WTC11 (cell line): ENCODE data around the gene KCNMB4. TPM values are rescaled to one million over a fixed set of nuclear protein-coding genes. Genes with fewer than 3 reads are reported as not detected.

ENCODE experiments used
- ATAC-seq: fragments of 200-7000 bp; cut with Tn5 transposase; 2 replicates; pipeline ENCODE4 v1.10.0; 2021; ENCODE audit warnings: mild to moderate bottlenecking, moderate library complexity
- CTCF ChIA-PET: fragments of 300-600 bp; sonication (Branson Sonifier 250); formaldehyde crosslinking; loops from one replicate; lab custom pipeline; 2021; ENCODE audit warnings: antibody characterized with exemption; lab: Charles Lee
- POLR2A ChIA-PET: fragments of 350-600 bp; sonication (Branson Sonifier 250); formaldehyde crosslinking; loops from one replicate; lab custom pipeline; 2021; ENCODE audit warnings: antibody characterized with exemption; lab: Charles Lee
- DNase-seq: peaks from one replicate; pipeline ENCODE4 v3.0.0; 2021; ENCODE audit warnings: low spot score
- H3K27ac Mint-ChIP-seq: 2 replicates; pipeline ENCODE4 v1.8.0; 2021; ENCODE audit warnings: mixed read lengths
- H3K27me3 Mint-ChIP-seq: 2 replicates; pipeline ENCODE4 v1.8.0; 2021; ENCODE audit warnings: low read depth, mild to moderate bottlenecking, moderate library complexity, mixed read lengths
- H3K36me3 Mint-ChIP-seq: 2 replicates; pipeline ENCODE4 v1.8.0; 2021; ENCODE audit warnings: mixed read lengths
- H3K4me1 Mint-ChIP-seq: 2 replicates; pipeline ENCODE4 v1.8.0; 2022; ENCODE audit warnings: mixed read lengths
- H3K4me3 Mint-ChIP-seq: 2 replicates; pipeline ENCODE4 v1.8.0; 2021; ENCODE audit warnings: mild to moderate bottlenecking, moderate library complexity, mixed read lengths
- H3K9me3 Mint-ChIP-seq: 2 replicates; pipeline ENCODE4 v1.8.0; 2021; ENCODE audit warnings: mixed read lengths
- AFF4 ChIP-seq: sonication (generic); formaldehyde crosslinking; IDR thresholded peaks from 2 replicates; pipeline ENCODE4 v1.8.1; 2023; ENCODE audit warnings: mild to moderate bottlenecking, missing genetic modification reagents, borderline replicate concordance
- CREB1 ChIP-seq: sonication (generic); formaldehyde crosslinking; IDR thresholded peaks from 2 replicates; pipeline ENCODE4 v1.8.0; 2023; ENCODE audit warnings: mild to moderate bottlenecking, missing genetic modification reagents
- E2F1 ChIP-seq: sonication (generic); formaldehyde crosslinking; IDR thresholded peaks from 2 replicates; pipeline ENCODE4 v1.8.0; 2022; ENCODE audit warnings: mild to moderate bottlenecking, missing genetic modification reagents
- ELF4 ChIP-seq: sonication (generic); formaldehyde crosslinking; IDR thresholded peaks from 2 replicates; pipeline ENCODE4 v1.8.1; 2022; ENCODE audit warnings: low read depth, mild to moderate bottlenecking, moderate library complexity, missing genetic modification reagents
- EMX1 ChIP-seq: fragments of 250-450 bp; sonication (Bioruptor Pico); IDR thresholded peaks from 2 replicates; pipeline ENCODE4 v1.8.0; 2021; ENCODE audit warnings: mild to moderate bottlenecking
- PRDM15 ChIP-seq: sonication (generic); formaldehyde crosslinking; IDR thresholded peaks from 2 replicates; pipeline ENCODE4 v1.8.0; 2022; ENCODE audit warnings: missing genetic modification reagents
- SMAD4 ChIP-seq: sonication (generic); formaldehyde crosslinking; IDR thresholded peaks from 2 replicates; pipeline ENCODE4 v1.8.0; 2022; ENCODE audit warnings: mild to moderate bottlenecking, missing genetic modification reagents
- ZBTB43 ChIP-seq: sonication (generic); formaldehyde crosslinking; IDR thresholded peaks from 2 replicates; pipeline ENCODE4 v1.8.1; 2023; ENCODE audit warnings: mild to moderate bottlenecking, missing genetic modification reagents
- ZNF263 ChIP-seq: sonication (generic); formaldehyde crosslinking; IDR thresholded peaks from 2 replicates; pipeline ENCODE4 v1.8.1; 2022; ENCODE audit warnings: low read depth, mild to moderate bottlenecking, moderate library complexity, missing genetic modification reagents
- ZNF512 ChIP-seq: sonication (generic); formaldehyde crosslinking; IDR thresholded peaks from 2 replicates; pipeline ENCODE4 v1.8.1; 2022; ENCODE audit warnings: missing genetic modification reagents, borderline replicate concordance
- total RNA-seq: library from RNA; stranded (reverse); gene quantifications from 3 replicates; pipeline ENCODE4 v1.2.3, GENCODE V29; 2021
- TF ChIP-seq, protein P1 (sequence below): sonication (generic); formaldehyde crosslinking; IDR thresholded peaks from 2 replicates; pipeline ENCODE4 v1.8.0; 2022; ENCODE audit warnings: mild to moderate bottlenecking, missing genetic modification reagents
- TF ChIP-seq, protein P2 (sequence below): fragments of 200-600 bp; IDR thresholded peaks from 2 replicates; pipeline ENCODE4 v1.8.0; 2022; ENCODE audit warnings: antibody characterized with exemption

The KCNMB4 gene
- total RNA-seq, 1 experiment from 2014 or later, result 23.3 TPM

DNA sequence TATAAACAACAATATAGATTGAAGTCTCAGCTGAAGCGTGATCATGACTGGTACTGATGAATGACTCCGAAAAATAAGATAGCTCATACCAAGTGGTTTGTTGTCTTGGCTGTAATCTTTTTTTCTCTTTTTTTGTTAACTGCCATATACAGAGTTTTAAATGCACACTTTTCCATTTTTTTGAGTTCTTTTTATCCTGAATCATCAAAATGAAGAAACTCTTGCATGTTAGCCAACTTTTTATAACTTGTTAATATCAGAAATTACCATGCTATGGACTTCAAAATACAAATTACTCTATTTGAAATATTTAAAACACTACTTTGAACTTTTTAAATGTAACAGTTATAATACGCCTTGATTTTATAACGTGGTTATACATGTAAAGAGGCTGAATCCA lies 10.1 kb upstream of the KCNMB4 start:
- CTCF ChIA-PET, result interaction anchor here (0.7 kb wide), 1 partner anchor 452 kb away, joined by 3 read pairs; no protein-coding TSS in a partner anchor
- Mint-ChIP-seq H3K9me3 (no peaks in the 10 kb centered on the region), H3K27me3 (no peaks in the 10 kb centered on the region), H3K27ac (no peak overlapping the region), H3K4me1 (peaks cover 9% of the 10 kb centered on the region), H3K36me3 (peaks cover 19% of the 10 kb centered on the region), H3K4me3 (no peak overlapping the region)
- POLR2A ChIA-PET, result no interaction called here
- DNase-seq (no peak), ATAC-seq (no peak)
- TF ChIP-seq, protein P1, sequence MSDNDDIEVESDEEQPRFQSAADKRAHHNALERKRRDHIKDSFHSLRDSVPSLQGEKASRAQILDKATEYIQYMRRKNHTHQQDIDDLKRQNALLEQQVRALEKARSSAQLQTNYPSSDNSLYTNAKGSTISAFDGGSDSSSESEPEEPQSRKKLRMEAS (CRISPR knock-in tag), result no peak
- no peak for TF ChIP-seq AFF4 (CRISPR knock-in tag)
- no peak for TF ChIP-seq CREB1 (CRISPR knock-in tag)
- no peak for TF ChIP-seq EMX1 (CRISPR knock-in tag)

DNA sequence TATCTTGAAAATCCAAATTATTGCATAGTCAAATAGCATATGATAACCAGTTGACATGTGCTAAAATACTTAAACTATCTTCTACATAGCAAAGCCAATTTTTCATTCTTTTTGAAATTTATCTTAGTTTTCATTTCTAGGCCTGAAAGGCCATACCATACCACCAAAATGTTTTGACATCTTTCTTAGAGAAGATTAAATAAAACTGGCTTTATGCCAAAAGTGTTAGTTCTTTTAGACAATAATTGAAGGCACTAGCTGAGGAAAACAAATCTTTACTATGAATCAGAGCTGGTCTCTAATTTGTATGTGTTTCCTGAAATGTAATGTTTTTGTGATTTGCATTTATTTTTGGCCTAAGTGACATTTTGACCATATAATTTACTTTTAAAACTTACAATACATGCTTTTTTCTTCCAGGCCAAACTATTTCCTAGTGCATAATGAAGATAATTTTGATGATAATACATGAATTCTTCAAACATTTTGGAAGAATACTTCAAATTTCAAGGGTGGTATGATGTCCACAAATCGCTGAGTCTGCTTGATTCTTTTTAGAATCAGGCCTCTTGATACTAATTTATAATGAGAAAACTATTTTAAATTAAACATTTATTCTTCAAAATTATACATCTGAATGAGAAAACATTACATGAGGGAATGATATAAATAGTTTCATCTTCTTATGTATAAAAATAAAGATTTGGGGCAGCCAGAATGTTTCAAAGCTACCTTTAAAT lies 6.5 kb upstream of the KCNMB4 start:
- CTCF ChIA-PET, result no interaction called here

GRCh38 chr12:70360218-70360617 lies 5.9 kb upstream of the KCNMB4 start:
- POLR2A ChIA-PET, result interaction anchor here (0.7 kb wide), 1 partner anchor 950 kb away, joined by 9 read pairs; no protein-coding TSS in a partner anchor
- H3K36me3 Mint-ChIP-seq, result 0 out of 2 replicates have a peak, but pooled peaks cover 3% of the 10 kb centered on the region
- H3K9me3 Mint-ChIP-seq, result no peaks in the 10 kb centered on the region
- H3K4me1 Mint-ChIP-seq, result peaks cover 24% of the 10 kb centered on the region
- H3K4me3 Mint-ChIP-seq, result no peak overlapping the region
- CTCF ChIA-PET, result no interaction called here
- peaks cover 3% of the 10 kb centered on the region; the same call in 1 of the 2 replicates for H3K27me3 Mint-ChIP-seq
- no peak for DNase-seq
- H3K27ac Mint-ChIP-seq, result 0 out of 2 replicates have a peak overlapping the region, but pooled peaks have one; percentile 67
- ATAC-seq, result no peak
- TF ChIP-seq, protein P2, sequence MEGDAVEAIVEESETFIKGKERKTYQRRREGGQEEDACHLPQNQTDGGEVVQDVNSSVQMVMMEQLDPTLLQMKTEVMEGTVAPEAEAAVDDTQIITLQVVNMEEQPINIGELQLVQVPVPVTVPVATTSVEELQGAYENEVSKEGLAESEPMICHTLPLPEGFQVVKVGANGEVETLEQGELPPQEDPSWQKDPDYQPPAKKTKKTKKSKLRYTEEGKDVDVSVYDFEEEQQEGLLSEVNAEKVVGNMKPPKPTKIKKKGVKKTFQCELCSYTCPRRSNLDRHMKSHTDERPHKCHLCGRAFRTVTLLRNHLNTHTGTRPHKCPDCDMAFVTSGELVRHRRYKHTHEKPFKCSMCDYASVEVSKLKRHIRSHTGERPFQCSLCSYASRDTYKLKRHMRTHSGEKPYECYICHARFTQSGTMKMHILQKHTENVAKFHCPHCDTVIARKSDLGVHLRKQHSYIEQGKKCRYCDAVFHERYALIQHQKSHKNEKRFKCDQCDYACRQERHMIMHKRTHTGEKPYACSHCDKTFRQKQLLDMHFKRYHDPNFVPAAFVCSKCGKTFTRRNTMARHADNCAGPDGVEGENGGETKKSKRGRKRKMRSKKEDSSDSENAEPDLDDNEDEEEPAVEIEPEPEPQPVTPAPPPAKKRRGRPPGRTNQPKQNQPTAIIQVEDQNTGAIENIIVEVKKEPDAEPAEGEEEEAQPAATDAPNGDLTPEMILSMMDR, result no peak
- TF ChIP-seq SMAD4 (no peak), ELF4 (no peak), ZBTB43 (CRISPR knock-in tag) (no peak), PRDM15 (CRISPR knock-in tag) (no peak)

More for the DNA sequence above, 6.5 kb upstream of the KCNMB4 start:
- POLR2A ChIA-PET, result interaction anchor here (0.7 kb wide), 1 partner anchor 949 kb away, joined by 9 read pairs; no protein-coding TSS in a partner anchor
- Mint-ChIP-seq H3K4me1 (peaks cover 20% of the 10 kb centered on the region), H3K27me3 (peaks cover 1% of the 10 kb centered on the region; the same call in 1 of the 2 replicates), H3K4me3 (no peak overlapping the region), H3K27ac (no peak overlapping the region), H3K9me3 (no peaks in the 10 kb centered on the region)
- ATAC-seq, result no peak
- no peak for DNase-seq
- TF ChIP-seq E2F1 (no peak), CREB1 (CRISPR knock-in tag) (no peak), ZNF512 (CRISPR knock-in tag) (no peak), ZNF263 (CRISPR knock-in tag) (no peak)
- TF ChIP-seq, all 79 proteins: peak for 0
- H3K36me3 Mint-ChIP-seq, result peaks cover 7% of the 10 kb centered on the region
